Measurements from ENCODE around the gene GKN2.

The GKN2 gene

GRCh38 chr2:68952887-68953521, at the start of gene GKN2:
Gene GKN2, minus strand, starts transcription at chr2:68952893. Its CDS starts 32 bp downstream, at chr2:68952861.
- DNase-seq (ENCODE audit: low read depth): no peak
- TF ChIP-seq CTCF (IDR thresholded peaks at IDR 0.05; ENCODE audit: low read length, missing control alignments): no peak
- no peak within 1 kb of the TSS for H3K4me3 ChIP-seq (replicated peaks; ENCODE audit: low read depth, low read length)

- TF ChIP-seq CTCF (IDR thresholded peaks at IDR 0.05; ENCODE audit: low read length, missing control alignments): no peak
- no peak for DNase-seq (ENCODE audit: low read depth)
- no peak overlapping the region for H3K4me3 ChIP-seq (replicated peaks; ENCODE audit: low read depth, low read length)
These were observed 49.2 kb upstream of the GKN2 start for GRCh38 chr2:69001879-69002278.

- no peak for DNase-seq (ENCODE audit: low read depth)
These were observed 44.7 kb upstream of the GKN2 start for GRCh38 chr2:68997401-68997800.

GRCh38 chr2:68995916-68996315, 43.2 kb upstream of the GKN2 start:
- DNase-seq (ENCODE audit: low read depth): no peak
- no peak for TF ChIP-seq CTCF (IDR thresholded peaks at IDR 0.05; ENCODE audit: low read length, missing control alignments)
- H3K4me3 ChIP-seq (replicated peaks; ENCODE audit: low read depth, low read length): no peak overlapping the region

More at GRCh38 chr2:68997401-68997800, 44.7 kb upstream of the GKN2 start:
- H3K4me3 ChIP-seq (replicated peaks; ENCODE audit: low read depth, low read length): no peak overlapping the region
- no peak for TF ChIP-seq CTCF (IDR thresholded peaks at IDR 0.05; ENCODE audit: low read length, missing control alignments)

GRCh38 chr2:68994864-68995263, 42.2 kb upstream of the GKN2 start:
- no peak overlapping the region for H3K4me3 ChIP-seq (replicated peaks; ENCODE audit: low read depth, low read length)
- TF ChIP-seq CTCF (IDR thresholded peaks at IDR 0.05; ENCODE audit: low read length, missing control alignments): no peak
- DNase-seq (ENCODE audit: low read depth): peak; percentile 71

GRCh38 chr2:68993660-68994059, 41.0 kb upstream of the GKN2 start:
- H3K4me3 ChIP-seq (replicated peaks; ENCODE audit: low read depth, low read length): no peak overlapping the region
- no peak for DNase-seq (ENCODE audit: low read depth)
- TF ChIP-seq CTCF (IDR thresholded peaks at IDR 0.05; ENCODE audit: low read length, missing control alignments): no peak

- no peak for DNase-seq (ENCODE audit: low read depth)
- TF ChIP-seq CTCF (IDR thresholded peaks at IDR 0.05; ENCODE audit: low read length, missing control alignments): no peak
- H3K4me3 ChIP-seq (replicated peaks; ENCODE audit: low read depth, low read length): no peak overlapping the region
These were observed 40.2 kb upstream of the GKN2 start for GRCh38 chr2:68992933-68993332.

All from fibroblast of pulmonary artery (primary cell).